Measurements from ENCODE around the gene DHH.

DHH gene

DNA sequence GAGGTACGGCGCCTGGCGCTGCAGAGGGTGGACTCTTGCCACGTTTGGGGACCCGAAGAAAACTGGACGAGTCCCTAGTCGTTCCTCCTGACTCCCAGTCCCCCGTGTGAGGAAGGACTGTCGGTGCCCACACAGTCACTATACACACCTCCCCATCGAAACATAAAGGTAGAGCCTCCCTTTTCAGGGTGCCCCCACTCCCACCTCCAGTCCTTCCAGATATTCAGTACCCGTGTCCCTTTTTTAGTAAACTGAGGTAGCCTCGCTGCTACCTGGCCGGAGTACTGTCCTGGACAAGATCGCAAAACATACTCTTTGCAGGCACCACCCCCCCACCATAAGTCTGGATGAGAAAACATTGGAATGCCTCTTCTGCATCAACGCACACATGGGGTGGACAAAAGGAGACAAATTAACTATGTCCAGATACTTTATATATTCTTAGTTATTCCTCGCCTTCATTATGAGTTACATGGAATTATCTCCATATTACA is 33.4 kb downstream of the DHH start:
- Histone ChIP-seq H3K36me3 (ENCODE audit: control insufficient read depth, insufficient read depth, low read length) (peaks cover 1% of the 10 kb centered on the region), H3K4me3 (replicated peaks; ENCODE audit: low read depth, low read length) (peak overlapping the region; percentile 70), H3K27me3 (replicated peaks; ENCODE audit: control insufficient read depth, insufficient read depth, low read length) (no peaks in the 10 kb centered on the region)
- TF ChIP-seq, protein P1, sequence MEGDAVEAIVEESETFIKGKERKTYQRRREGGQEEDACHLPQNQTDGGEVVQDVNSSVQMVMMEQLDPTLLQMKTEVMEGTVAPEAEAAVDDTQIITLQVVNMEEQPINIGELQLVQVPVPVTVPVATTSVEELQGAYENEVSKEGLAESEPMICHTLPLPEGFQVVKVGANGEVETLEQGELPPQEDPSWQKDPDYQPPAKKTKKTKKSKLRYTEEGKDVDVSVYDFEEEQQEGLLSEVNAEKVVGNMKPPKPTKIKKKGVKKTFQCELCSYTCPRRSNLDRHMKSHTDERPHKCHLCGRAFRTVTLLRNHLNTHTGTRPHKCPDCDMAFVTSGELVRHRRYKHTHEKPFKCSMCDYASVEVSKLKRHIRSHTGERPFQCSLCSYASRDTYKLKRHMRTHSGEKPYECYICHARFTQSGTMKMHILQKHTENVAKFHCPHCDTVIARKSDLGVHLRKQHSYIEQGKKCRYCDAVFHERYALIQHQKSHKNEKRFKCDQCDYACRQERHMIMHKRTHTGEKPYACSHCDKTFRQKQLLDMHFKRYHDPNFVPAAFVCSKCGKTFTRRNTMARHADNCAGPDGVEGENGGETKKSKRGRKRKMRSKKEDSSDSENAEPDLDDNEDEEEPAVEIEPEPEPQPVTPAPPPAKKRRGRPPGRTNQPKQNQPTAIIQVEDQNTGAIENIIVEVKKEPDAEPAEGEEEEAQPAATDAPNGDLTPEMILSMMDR (IDR thresholded peaks at IDR 0.05; ENCODE audit: insufficient read depth, low read length, poor library complexity, severe bottlenecking): no peak
- no peak for DNase-seq (ENCODE audit: extremely low read depth, insufficient read length)

DNA sequence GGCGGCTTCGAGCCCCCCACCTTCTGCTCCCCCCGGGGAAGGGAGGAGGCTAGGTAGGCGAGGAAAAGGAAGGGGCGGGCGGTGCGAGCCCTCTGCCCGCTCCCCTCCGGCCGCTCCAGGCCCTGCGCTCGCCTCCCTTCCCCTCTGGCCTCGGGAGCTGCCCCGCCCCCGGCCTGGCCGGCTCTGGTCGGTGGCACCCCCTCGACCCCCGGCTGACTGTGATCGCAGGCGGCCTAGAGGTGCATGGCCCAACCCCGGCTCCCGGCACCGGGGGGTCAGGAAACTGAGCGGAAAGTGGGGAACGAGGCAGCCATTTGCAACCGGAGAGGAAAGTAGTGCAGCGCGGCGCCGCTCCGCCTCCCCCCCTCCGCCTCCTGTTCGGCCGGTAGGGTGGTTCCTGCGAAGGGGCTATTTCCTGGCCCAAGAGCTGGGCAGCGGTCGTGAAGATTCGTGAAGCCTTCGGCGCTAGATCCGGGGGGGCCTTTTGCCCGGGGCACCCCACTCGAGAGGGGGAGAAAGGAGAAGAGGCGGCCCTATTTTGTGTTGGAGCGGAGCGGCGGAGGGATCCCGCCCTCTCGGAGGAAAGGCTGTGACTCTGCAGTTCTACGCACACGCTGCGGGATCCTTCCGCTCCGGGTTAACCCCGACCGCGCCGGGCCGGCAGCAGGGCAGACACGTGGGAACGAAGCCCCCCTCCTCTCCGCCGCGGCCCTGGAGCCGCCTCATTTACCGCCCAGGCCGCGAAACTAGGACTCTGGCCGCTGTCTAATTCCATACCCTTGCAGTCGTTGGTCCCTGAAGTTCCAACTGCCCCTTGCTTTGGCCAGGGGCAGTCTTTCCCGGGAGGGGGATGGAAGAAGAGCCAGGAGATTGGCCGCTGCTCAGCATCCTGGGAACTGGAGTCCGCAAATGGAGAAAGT is 34.1 kb downstream of the DHH start, which contains the start of gene KMT2D:
Gene KMT2D (minus strand): TSS at position 558 of the 920 bp plus-strand sequence. CDS start 5,470 bp downstream, outside the sequence.
- TF ChIP-seq, protein P1 (IDR thresholded peaks at IDR 0.05; ENCODE audit: insufficient read depth, low read length, poor library complexity, severe bottlenecking): no peak
- H3K4me3 ChIP-seq (replicated peaks; ENCODE audit: low read depth, low read length): peak within 1 kb of the TSS; percentile 70
- peak; percentile 97 for DNase-seq (ENCODE audit: extremely low read depth, insufficient read length)
- no peaks in the 10 kb centered on the region for H3K27me3 ChIP-seq (replicated peaks; ENCODE audit: control insufficient read depth, insufficient read depth, low read length)
- H3K36me3 ChIP-seq (ENCODE audit: control insufficient read depth, insufficient read depth, low read length): peaks cover 1% of the 10 kb centered on the region

DNA sequence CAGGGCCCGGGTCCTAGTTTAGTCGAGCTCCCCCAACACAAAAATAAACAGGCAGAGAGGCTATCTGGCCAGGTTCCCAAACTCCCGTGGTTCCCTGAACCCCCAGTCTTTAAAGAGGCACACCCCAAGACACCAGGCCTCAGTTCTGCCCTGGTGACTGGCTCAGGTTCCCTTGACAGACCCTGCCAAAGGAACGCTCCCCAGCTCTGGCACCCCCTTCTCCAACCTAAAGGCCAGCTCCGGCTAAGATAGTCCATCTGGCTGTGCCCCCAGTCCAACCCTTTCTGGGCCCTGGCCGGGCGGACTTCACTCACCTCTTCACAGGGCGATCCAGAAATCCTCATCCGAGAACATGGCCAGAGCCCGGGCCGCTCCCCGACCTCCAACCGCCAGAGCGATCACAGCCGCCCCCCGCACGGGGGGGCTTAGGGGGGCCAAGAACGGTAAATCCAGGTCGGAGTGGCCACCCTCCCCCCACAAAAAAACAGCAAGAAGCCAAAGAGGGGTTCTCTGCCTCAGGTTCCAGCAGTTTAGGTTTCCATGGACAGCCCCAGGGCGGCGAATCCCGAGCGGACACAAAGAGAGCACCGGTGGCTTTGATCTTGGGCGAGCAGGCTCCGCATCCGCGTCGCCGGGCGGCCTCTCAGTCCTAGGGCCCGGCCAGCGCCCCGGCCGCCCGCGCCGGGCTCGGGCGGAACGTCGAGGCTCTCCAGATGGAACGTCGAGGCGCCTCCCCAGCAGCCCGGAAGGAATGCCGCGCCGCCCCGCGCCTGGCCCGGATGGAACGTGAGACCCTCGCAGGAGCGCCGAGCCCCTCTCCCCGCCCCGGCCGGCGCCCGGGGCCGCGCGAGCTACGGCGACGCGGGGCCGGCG is 35.1 kb downstream of the DHH start:
- H3K4me3 ChIP-seq (replicated peaks; ENCODE audit: low read depth, low read length): peak overlapping the region; percentile 70
- peak; percentile 54 for DNase-seq (ENCODE audit: extremely low read depth, insufficient read length)
- H3K36me3 ChIP-seq (ENCODE audit: control insufficient read depth, insufficient read depth, low read length): peaks cover 2% of the 10 kb centered on the region
- no peaks in the 10 kb centered on the region for H3K27me3 ChIP-seq (replicated peaks; ENCODE audit: control insufficient read depth, insufficient read depth, low read length)
- TF ChIP-seq, protein P1 (IDR thresholded peaks at IDR 0.05; ENCODE audit: insufficient read depth, low read length, poor library complexity, severe bottlenecking): no peak

DNA sequence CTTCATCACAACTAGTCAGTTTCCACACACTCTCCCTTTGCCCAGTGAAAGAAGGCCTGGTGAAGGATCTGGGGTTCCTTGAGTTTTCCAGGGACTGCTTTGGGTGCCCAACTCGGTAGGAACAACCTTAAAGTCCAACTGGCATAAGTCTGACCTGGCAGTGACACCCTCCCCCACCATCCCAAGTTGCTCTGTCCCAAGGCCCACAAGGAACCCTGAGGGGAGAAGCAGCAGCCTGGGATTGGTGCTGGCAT is 35.6 kb downstream of the DHH start:
- no peaks in the 10 kb centered on the region for H3K27me3 ChIP-seq (replicated peaks; ENCODE audit: control insufficient read depth, insufficient read depth, low read length)
- H3K36me3 ChIP-seq (ENCODE audit: control insufficient read depth, insufficient read depth, low read length): peaks cover 6% of the 10 kb centered on the region
- H3K4me3 ChIP-seq (replicated peaks; ENCODE audit: low read depth, low read length): peak overlapping the region; percentile 70
- DNase-seq (ENCODE audit: extremely low read depth, insufficient read length): no peak
- TF ChIP-seq, protein P1 (IDR thresholded peaks at IDR 0.05; ENCODE audit: insufficient read depth, low read length, poor library complexity, severe bottlenecking): no peak

GRCh38 chr12:49058366-49059044 is 36.1 kb downstream of the DHH start:
- TF ChIP-seq, protein P1 (IDR thresholded peaks at IDR 0.05; ENCODE audit: insufficient read depth, low read length, poor library complexity, severe bottlenecking): no peak
- no peak for DNase-seq (ENCODE audit: extremely low read depth, insufficient read length)
- no peaks in the 10 kb centered on the region for H3K27me3 ChIP-seq (replicated peaks; ENCODE audit: control insufficient read depth, insufficient read depth, low read length)
- H3K4me3 ChIP-seq (replicated peaks; ENCODE audit: low read depth, low read length): peak overlapping the region; percentile 70
- H3K36me3 ChIP-seq (ENCODE audit: control insufficient read depth, insufficient read depth, low read length): peaks cover 11% of the 10 kb centered on the region

Measured in GM06990 (cell line).